Gastroesophageal sphincter (tissue), 4 donors: ENCODE measurements around the gene FFAR3. TPM values are rescaled to one million over a fixed set of nuclear protein-coding genes. Genes with fewer than 3 reads are reported as not detected.

Source experiments
- ATAC-seq: fragments of 150-250 bp; one replicate; pipeline ENCODE4 v1.9.1; 2016; ENCODE audit warnings: mild to moderate bottlenecking, moderate library complexity
- H3K27ac ChIP-seq, 4 donors: fragments of 200-600 bp; sonication (generic) in 3 of 4; 1 replicate in 3 of 4; 2 replicates in 1 of 4; pipeline ENCODE4 v1.5.1; 2016 to 2019
- H3K27me3 ChIP-seq: fragments of 200-600 bp; sonication (generic); one replicate; pipeline ENCODE4 v1.5.1; 2019
- H3K36me3 ChIP-seq, 2 donors: fragments of 200-600 bp; sonication (generic); one replicate each; pipeline ENCODE4 v1.5.1; 2019; ENCODE audit warnings: control low read depth in 1 of 2
- H3K4me1 ChIP-seq, 3 donors: fragments of 200-600 bp; sonication (generic); 1 replicate in 2 of 3; 2 replicates in 1 of 3; pipeline ENCODE4 v1.5.1; 2016 to 2019; ENCODE audit warnings: control low read depth in 2 of 3
- H3K4me3 ChIP-seq, 2 donors: fragments of 200-600 bp; sonication (generic); one replicate each; pipeline ENCODE4 v1.5.1; 2019; ENCODE audit warnings: mild to moderate bottlenecking in 1 of 2, moderate library complexity in 1 of 2
- H3K9me3 ChIP-seq, 3 donors: fragments of 200-600 bp; sonication (generic); one replicate each; pipeline ENCODE4 v1.5.1; 2017 to 2019; ENCODE audit warnings: control low read depth in 2 of 3
- CTCF ChIP-seq, 4 experiments: fragments of 200-600 bp in 2 of 4; fragments of 450-650 bp in 2 of 4; sonication (generic) in 1 of 4; IDR thresholded peaks; one replicate each; pipeline ENCODE4 v1.5.1; 2017 to 2019; ENCODE audit warnings: antibody characterized with exemption in 4 of 4, mild to moderate bottlenecking in 2 of 4, moderate library complexity in 2 of 4
- EP300 ChIP-seq: sonication (generic); formaldehyde crosslinking; IDR thresholded peaks from one replicate; pipeline ENCODE4 v1.6.1; 2017; ENCODE audit warnings: antibody characterized with exemption, mild to moderate bottlenecking
- POLR2A ChIP-seq, 2 donors: fragments of 450-650 bp; IDR thresholded peaks; one replicate each; pipeline ENCODE4 v1.6.1; 2017; ENCODE audit warnings: antibody characterized with exemption in 2 of 2, mild to moderate bottlenecking in 2 of 2, moderate library complexity in 1 of 2
- POLR2AphosphoS5 ChIP-seq: sonication (generic); formaldehyde crosslinking; IDR thresholded peaks from one replicate; pipeline ENCODE4 v1.6.1; 2017; ENCODE audit warnings: antibody characterized with exemption
- WGBS, 2 donors: methylation state at CpG; one replicate each; pipeline ENCODE4 v1.1.5; 2018; ENCODE audit warnings: low coverage in 1 of 2; 5-methylcytosine and 5-hydroxymethylcytosine counted together
- total RNA-seq, 4 donors: library from RNA; depleted of rRNA; stranded (reverse); fragments of >200 nt; gene quantifications; one replicate each; pipeline ENCODE4 v1.1.0, GENCODE V29; 2016

FFAR3 gene
- total RNA-seq, 4 donors from 2014 or later, result 0.13 TPM; not detected in 3

- no peak overlapping the region for H3K27ac ChIP-seq
- H3K27me3 ChIP-seq, result peaks cover 15% of the 10 kb centered on the region
- H3K4me1 ChIP-seq, result no peaks in the 10 kb centered on the region
- no peak for TF ChIP-seq POLR2A (IDR thresholded peaks at IDR 0.05)
- no peak for TF ChIP-seq CTCF (IDR thresholded peaks at IDR 0.05)
- TF ChIP-seq POLR2AphosphoS5, result no peak
- TF ChIP-seq EP300, result no peak
- peaks cover 0 to 8% (median 0%) of the 10 kb centered on the region in 3 donors for H3K9me3 ChIP-seq
- ATAC-seq, result no peak
- H3K4me3 ChIP-seq, result no peak overlapping the region
- whole genome bisulfite sequencing, 2 donors, result 20 to 53% methylated on average over 4 to 7 of the region's 12 CpGs
- no peaks in the 10 kb centered on the region for H3K36me3 ChIP-seq
Measured at GRCh38 chr19:35320065-35320713, 38.1 kb upstream of the FFAR3 start.

GRCh38 chr19:35321291-35321690 lies 37.0 kb upstream of the FFAR3 start:
- Histone ChIP-seq H3K27ac (no peak overlapping the region), H3K27me3 (peaks cover 8% of the 10 kb centered on the region), H3K36me3 (no peaks in the 10 kb centered on the region), H3K9me3 (peaks cover 0 to 8% (median 0%) of the 10 kb centered on the region in 3 donors), H3K4me1 (no peaks in the 10 kb centered on the region), H3K4me3 (no peak overlapping the region)
- TF ChIP-seq CTCF (IDR thresholded peaks at IDR 0.05), result no peak
- no peak for TF ChIP-seq POLR2A (IDR thresholded peaks at IDR 0.05)
- no peak for TF ChIP-seq POLR2AphosphoS5
- TF ChIP-seq EP300, result no peak
- ATAC-seq, result no peak
- WGBS, 2 donors, result 81 to 90% methylated on average over 2 of the region's 2 CpGs

GRCh38 chr19:35322014-35322413 lies 36.2 kb upstream of the FFAR3 start:
- Histone ChIP-seq H3K4me1 (no peaks in the 10 kb centered on the region), H3K4me3 (no peak overlapping the region), H3K27ac (no peak overlapping the region), H3K36me3 (no peaks in the 10 kb centered on the region), H3K27me3 (peaks cover 8% of the 10 kb centered on the region), H3K9me3 (peaks cover 0 to 8% (median 0%) of the 10 kb centered on the region in 3 donors)
- 84 to 93% methylated on average over 4 to 9 of the region's 9 CpGs for WGBS, 2 donors
- TF ChIP-seq POLR2A (IDR thresholded peaks at IDR 0.05) (no peak), POLR2AphosphoS5 (no peak), EP300 (no peak), CTCF (IDR thresholded peaks at IDR 0.05) (no peak)
- no peak for ATAC-seq

- Histone ChIP-seq H3K9me3 (no peaks in the 10 kb centered on the region), H3K27ac (no peak overlapping the region), H3K4me1 (no peaks in the 10 kb centered on the region), H3K4me3 (no peak overlapping the region), H3K27me3 (peaks cover 51% of the 10 kb centered on the region), H3K36me3 (no peaks in the 10 kb centered on the region)
- TF ChIP-seq EP300 (no peak), POLR2A (IDR thresholded peaks at IDR 0.05) (no peak), POLR2AphosphoS5 (no peak), CTCF (IDR thresholded peaks at IDR 0.05) (no peak)
- no peak for ATAC-seq
- 65 to 77% methylated on average over 4 of the region's 4 CpGs for WGBS, 2 donors
Measured at GRCh38 chr19:35327642-35328041, 30.6 kb upstream of the FFAR3 start.

GRCh38 chr19:35328851-35329285 lies 29.4 kb upstream of the FFAR3 start, which contains the start of gene CD22:
TSS of gene CD22 (plus strand) at chr19:35329187. CDS start at chr19:35332041, 2,854 bp downstream.
- 59 to 75% methylated on average over 7 to 12 of the region's 12 CpGs for WGBS, 2 donors
- Histone ChIP-seq H3K36me3 (no peaks in the 10 kb centered on the region), H3K27me3 (peaks cover 63% of the 10 kb centered on the region), H3K27ac (no peak within 1 kb of the TSS), H3K4me3 (no peak within 1 kb of the TSS), H3K4me1 (no peaks in the 10 kb centered on the region), H3K9me3 (no peaks in the 10 kb centered on the region)
- TF ChIP-seq EP300, result no peak
- no peak for TF ChIP-seq POLR2A (IDR thresholded peaks at IDR 0.05)
- TF ChIP-seq POLR2AphosphoS5, result no peak
- TF ChIP-seq CTCF (IDR thresholded peaks at IDR 0.05), result no peak
- ATAC-seq, result no peak
